NCI-H524 (cell line): Measurements from ENCODE around the gene SLC5A1.

Experiments used
- DNase-seq, 2 experiments: peaks; one replicate each; lab custom pipeline; 2025; lab: John Stamatoyannopoulos, UW

SLC5A1 gene

GRCh38 chr22:32050678-32051515 lies 7.8 kb downstream of the SLC5A1 start:
- DNase-seq = no peak

GRCh38 chr22:32052244-32052643 lies 9.2 kb downstream of the SLC5A1 start:
- no peak for DNase-seq

GRCh38 chr22:32052936-32053791 lies 10.1 kb downstream of the SLC5A1 start:
- DNase-seq = no peak

- no peak for DNase-seq
These were observed 12.0 kb downstream of the SLC5A1 start for GRCh38 chr22:32055069-32055468.

- DNase-seq = no peak
These were observed 15.7 kb downstream of the SLC5A1 start for GRCh38 chr22:32058656-32059260.

- no peak for DNase-seq
These were observed 16.4 kb downstream of the SLC5A1 start for GRCh38 chr22:32059426-32059825.

- DNase-seq = no peak
These were observed 20.6 kb downstream of the SLC5A1 start for GRCh38 chr22:32063701-32064100.

- DNase-seq = no peak
These were observed 23.8 kb downstream of the SLC5A1 start for GRCh38 chr22:32066820-32067219.

GRCh38 chr22:32067613-32068012 lies 24.6 kb downstream of the SLC5A1 start:
- no peak for DNase-seq

- no peak for DNase-seq
These were observed 26.7 kb downstream of the SLC5A1 start for GRCh38 chr22:32069579-32070372.

GRCh38 chr22:32073262-32073661 lies 30.2 kb downstream of the SLC5A1 start:
- no peak for DNase-seq

GRCh38 chr22:32073823-32074380 lies 30.8 kb downstream of the SLC5A1 start:
- DNase-seq = no peak

- DNase-seq = no peak
These were observed 33.1 kb downstream of the SLC5A1 start for GRCh38 chr22:32075997-32076760.

GRCh38 chr22:32076761-32077084 lies 33.7 kb downstream of the SLC5A1 start:
- no peak for DNase-seq

GRCh38 chr22:32077151-32077550 lies 34.1 kb downstream of the SLC5A1 start:
- DNase-seq = no peak

GRCh38 chr22:32079130-32080089 lies 36.3 kb downstream of the SLC5A1 start:
- DNase-seq = no peak

- peak; percentile 30 to 48 for DNase-seq
These were observed 37.8 kb downstream of the SLC5A1 start for GRCh38 chr22:32080904-32081303.

GRCh38 chr22:32082331-32082730 lies 39.3 kb downstream of the SLC5A1 start:
- DNase-seq = no peak

- no peak for DNase-seq
These were observed 39.9 kb downstream of the SLC5A1 start for GRCh38 chr22:32083000-32083399.

- no peak for DNase-seq
These were observed 40.8 kb downstream of the SLC5A1 start for GRCh38 chr22:32083814-32084213.
